Liver (tissue), 9 donors: ENCODE data around the gene EMX2. TPM values are rescaled to one million over a fixed set of nuclear protein-coding genes. Genes with fewer than 3 reads are reported as not detected.

ENCODE experiments used
- DNase-seq: peaks from one replicate; pipeline ENCODE4 v3.0.0-alpha.2; 2017; ENCODE audit warnings: low spot score
- H3K27ac ChIP-seq, 2 donors: one replicate each; pipeline ENCODE4 v1.7.0; 2013; ENCODE audit warnings: inconsistent platforms in 2 of 2, low read length in 2 of 2, control low read depth in 1 of 2, low read depth in 1 of 2, mild to moderate bottlenecking in 1 of 2
- H3K27me3 ChIP-seq, 4 donors: one replicate each; pipeline versions ENCODE4 v1.6.1 to v1.7.0; 2013; ENCODE audit warnings: low read length in 3 of 4, inconsistent platforms in 1 of 4, mild to moderate bottlenecking in 1 of 4, moderate library complexity in 1 of 4; ENCODE audit not compliant: control insufficient read depth in 4 of 4, insufficient read depth in 4 of 4
- H3K36me3 ChIP-seq, 4 donors: one replicate each; pipeline versions ENCODE4 v1.6.1 to v1.7.0; 2013; ENCODE audit warnings: low read length in 3 of 4, mild to moderate bottlenecking in 3 of 4, low read depth in 1 of 4, moderate library complexity in 1 of 4; ENCODE audit not compliant: control insufficient read depth in 4 of 4, insufficient read depth in 3 of 4
- H3K4me1 ChIP-seq, 4 donors: one replicate each; pipeline versions ENCODE4 v1.6.1 to v1.7.0; 2013; ENCODE audit warnings: low read length in 3 of 4, mild to moderate bottlenecking in 3 of 4, moderate library complexity in 1 of 4; ENCODE audit not compliant: control insufficient read depth in 4 of 4, insufficient read depth in 4 of 4
- H3K4me3 ChIP-seq, 3 donors: one replicate each; pipeline versions ENCODE4 v1.6.1 to v1.7.0; 2013; ENCODE audit warnings: low read length in 3 of 3, control low read depth in 1 of 3, low read depth in 1 of 3, mild to moderate bottlenecking in 1 of 3
- H3K9ac ChIP-seq, 2 donors: one replicate each; pipeline ENCODE4 v1.7.0; 2013; ENCODE audit warnings: low read length in 2 of 2, mild to moderate bottlenecking in 2 of 2, moderate library complexity in 2 of 2, control low read depth in 1 of 2, low read depth in 1 of 2
- H3K9me3 ChIP-seq, 4 donors: one replicate each; pipeline versions ENCODE4 v1.6.1 to v1.7.0; 2013; ENCODE audit warnings: low read length in 3 of 4; ENCODE audit not compliant: control insufficient read depth in 4 of 4
- ATF3 ChIP-seq: IDR thresholded peaks from 2 replicates; pipeline ENCODE4 v1.6.1; 2016; ENCODE audit warnings: antibody characterized with exemption
- CTCF ChIP-seq: fragments of 150-350 bp; IDR thresholded peaks from 2 replicates; pipeline ENCODE4 v1.5.1; 2017; ENCODE audit warnings: improper control_type of control experiment, low read depth, low read length; ENCODE audit not compliant: missing input control
- EGR1 ChIP-seq, 2 donors: IDR thresholded peaks; 2 replicates each; pipeline ENCODE4 v1.6.1; 2016 to 2018; ENCODE audit warnings: antibody characterized with exemption in 2 of 2, low read depth in 2 of 2
- FOXA1 ChIP-seq: IDR thresholded peaks from 2 replicates; pipeline ENCODE4 v1.6.1; 2016; ENCODE audit warnings: antibody characterized with exemption
- FOXA2 ChIP-seq: IDR thresholded peaks from 2 replicates; pipeline ENCODE4 v1.6.1; 2016; ENCODE audit warnings: antibody characterized with exemption
- GABPA ChIP-seq, 2 donors: IDR thresholded peaks in 1 of 2; conservative IDR thresholded peaks in 1 of 2; 2 replicates each; pipeline ENCODE4 v1.6.1; 2016; ENCODE audit warnings: antibody characterized with exemption in 2 of 2, mild to moderate bottlenecking in 1 of 2, moderate library complexity in 1 of 2
- HNF4A ChIP-seq, 2 donors: conservative IDR thresholded peaks; 2 replicates each; pipeline ENCODE4 v1.6.1; 2016; ENCODE audit warnings: antibody characterized with exemption in 2 of 2, mild to moderate bottlenecking in 2 of 2
- HNF4G ChIP-seq: IDR thresholded peaks from 2 replicates; pipeline ENCODE4 v1.6.1; 2016; ENCODE audit warnings: antibody characterized with exemption
- JUND ChIP-seq, 2 donors: IDR thresholded peaks; 2 replicates each; pipeline ENCODE4 v1.6.1; 2016; ENCODE audit warnings: antibody characterized with exemption in 2 of 2
- MAX ChIP-seq: IDR thresholded peaks from 2 replicates; pipeline ENCODE4 v1.6.1; 2016; ENCODE audit warnings: antibody characterized with exemption
- NR2F2 ChIP-seq: IDR thresholded peaks from 2 replicates; pipeline ENCODE4 v1.6.1; 2016; ENCODE audit warnings: antibody characterized with exemption
- RAD21 ChIP-seq, 2 donors: IDR thresholded peaks; 2 replicates each; pipeline ENCODE4 v1.6.1; 2016; ENCODE audit warnings: antibody characterized with exemption in 2 of 2, mild to moderate bottlenecking in 2 of 2
- REST ChIP-seq: IDR thresholded peaks from 2 replicates; pipeline ENCODE4 v1.6.1; 2016; ENCODE audit warnings: antibody characterized with exemption, mild to moderate bottlenecking
- RXRA ChIP-seq, 2 donors: IDR thresholded peaks; 2 replicates each; pipeline ENCODE4 v1.6.1; 2017 to 2018; ENCODE audit warnings: antibody characterized with exemption in 2 of 2, mild to moderate bottlenecking in 1 of 2
- SP1 ChIP-seq: IDR thresholded peaks from 2 replicates; pipeline ENCODE4 v1.6.1; 2018; ENCODE audit warnings: antibody characterized with exemption, mild to moderate bottlenecking
- TAF1 ChIP-seq: conservative IDR thresholded peaks from 2 replicates; pipeline ENCODE4 v1.6.1; 2016; ENCODE audit warnings: antibody characterized with exemption, mild to moderate bottlenecking
- YY1 ChIP-seq: IDR thresholded peaks from 2 replicates; pipeline ENCODE4 v1.6.1; 2016; ENCODE audit warnings: antibody characterized with exemption, mild to moderate bottlenecking
- ZBTB33 ChIP-seq: IDR thresholded peaks from 2 replicates; pipeline ENCODE4 v1.6.1; 2016; ENCODE audit warnings: antibody characterized with exemption
- WGBS: extraction: QIAGEN DNeasy Blood & Tissue Kit; methylation state at CpG from one replicate; pipeline ENCODE4 v1.1.7; 2013; 5-methylcytosine and 5-hydroxymethylcytosine counted together
- polyA plus RNA-seq, 2 donors: library from polyadenylated mRNA; stranded (reverse) in 1 of 2; unstranded in 1 of 2; fragments of 200-250 nt in 1 of 2; fragments of >200 nt in 1 of 2; fragmentation: Nextera tagmentation in 1 of 2; extraction: Ambion mirVana in 1 of 2; gene quantifications; one replicate each; pipeline versions ENCODE4 v1.2.1 to v1.2.3, GENCODE V29; 2013 to 2015
- total RNA-seq, 2 donors: library from RNA; depleted of rRNA; stranded (reverse); fragments of >200 nt; gene quantifications; one replicate each; pipeline ENCODE4 v1.2.3, GENCODE V29; 2014
- donor health status: healthy.
- donor health status: healthy.
- donor health status: healthy.
- donor health status: healthy.
- donor health status: healthy.

Gene EMX2
- total and polyA plus RNA-seq, 4 donors = not detected

- TF ChIP-seq NR2F2 (no peak), HNF4A (conservative IDR thresholded peaks at IDR 0.05) (no peak), YY1 (no peak), JUND (IDR thresholded peaks at IDR 0.05) (no peak), HNF4G (no peak), TAF1 (no peak), REST (no peak), MAX (no peak), RAD21 (IDR thresholded peaks at IDR 0.05) (no peak), RXRA (IDR thresholded peaks at IDR 0.05) (no peak), EGR1 (IDR thresholded peaks at IDR 0.05; ENCODE audit: low read depth in 2 of 2) (no peak)
- DNase-seq = no peak
- H3K36me3 ChIP-seq = no peaks in the 10 kb centered on the region
- H3K4me3 ChIP-seq = no peak overlapping the region
- WGBS = 73% methylated on average over 7 of the region's 7 CpGs
- no peaks in the 10 kb centered on the region for H3K9me3 ChIP-seq
- H3K4me1 ChIP-seq = no peaks in the 10 kb centered on the region
- no peak overlapping the region for H3K9ac ChIP-seq
- H3K27me3 ChIP-seq = peaks cover 0 to 15% (median 2%) of the 10 kb centered on the region in 4 donors
- no peak overlapping the region for H3K27ac ChIP-seq
Measured at GRCh38 chr10:117568334-117568733, 25.8 kb downstream of the EMX2 start.

GRCh38 chr10:117569610-117570390 is 27.3 kb downstream of the EMX2 start:
- TF ChIP-seq RAD21 (IDR thresholded peaks at IDR 0.05) = no peak
- no peak for TF ChIP-seq YY1
- TF ChIP-seq MAX = no peak
- TF ChIP-seq NR2F2 = no peak
- no peak for TF ChIP-seq RXRA (IDR thresholded peaks at IDR 0.05)
- no peak for TF ChIP-seq EGR1 (IDR thresholded peaks at IDR 0.05; ENCODE audit: low read depth in 2 of 2)
- no peak for TF ChIP-seq FOXA1
- no peak for TF ChIP-seq TAF1
- TF ChIP-seq SP1 = no peak
- no peak for TF ChIP-seq GABPA (IDR thresholded peaks at IDR 0.05 in 1 of 2, conservative IDR thresholded peaks at IDR 0.05 in 1 of 2)
- no peak for TF ChIP-seq REST
- TF ChIP-seq ATF3 = no peak
- TF ChIP-seq FOXA2 = no peak
- TF ChIP-seq ZBTB33 = no peak
- no peak for TF ChIP-seq HNF4G
- TF ChIP-seq CTCF = no peak
- TF ChIP-seq JUND (IDR thresholded peaks at IDR 0.05) = no peak
- no peak for TF ChIP-seq HNF4A (conservative IDR thresholded peaks at IDR 0.05)
- peaks cover 0 to 15% (median under 1%) of the 10 kb centered on the region in 4 donors for H3K27me3 ChIP-seq
- H3K27ac ChIP-seq = no peak overlapping the region
- H3K9me3 ChIP-seq = no peaks in the 10 kb centered on the region
- 52% methylated on average over 9 of the region's 9 CpGs for WGBS
- H3K4me1 ChIP-seq = no peaks in the 10 kb centered on the region
- no peak for DNase-seq
- no peaks in the 10 kb centered on the region for H3K36me3 ChIP-seq
- H3K4me3 ChIP-seq = no peak overlapping the region
- no peak overlapping the region for H3K9ac ChIP-seq
